Osteocyte (in vitro differentiated cells): ENCODE results near the gene SEMA4C. TPM values are rescaled to one million over a fixed set of nuclear protein-coding genes. Genes with fewer than 3 reads are reported as not detected.

Experiments
- DNase-seq: peaks from one replicate; pipeline ENCODE4 v3.0.0; 2021; ENCODE audit warnings: mixed read lengths; ENCODE audit not compliant: unreplicated experiment; ENCODE audit errors: extremely low spot score
- H3K27ac Mint-ChIP-seq: one replicate; pipeline ENCODE4 v1.8.0; 2021; ENCODE audit warnings: mild to moderate bottlenecking, mixed read lengths; ENCODE audit not compliant: unreplicated experiment
- H3K27me3 Mint-ChIP-seq: one replicate; pipeline ENCODE4 v1.8.0; 2021; ENCODE audit warnings: mixed read lengths; ENCODE audit not compliant: unreplicated experiment
- H3K36me3 Mint-ChIP-seq: one replicate; pipeline ENCODE4 v1.8.0; 2021; ENCODE audit warnings: mixed read lengths; ENCODE audit not compliant: unreplicated experiment
- H3K4me1 Mint-ChIP-seq: one replicate; pipeline ENCODE4 v1.8.0; 2021; ENCODE audit warnings: mixed read lengths; ENCODE audit not compliant: unreplicated experiment
- H3K4me3 Mint-ChIP-seq: one replicate; pipeline ENCODE4 v1.8.0; 2021; ENCODE audit warnings: mild to moderate bottlenecking, moderate library complexity, mixed read lengths; ENCODE audit not compliant: unreplicated experiment
- H3K9me3 Mint-ChIP-seq: one replicate; pipeline ENCODE4 v1.8.0; 2021; ENCODE audit warnings: mixed read lengths; ENCODE audit not compliant: unreplicated experiment
- CTCF ChIP-seq: fragments of 200-600 bp; sonication (generic); IDR thresholded peaks from 2 replicates; pipeline ENCODE4 v1.5.0; 2021; ENCODE audit warnings: antibody characterized with exemption, mild to moderate bottlenecking, moderate library complexity
- total RNA-seq: library from RNA; stranded (reverse); gene quantifications from 2 replicates; pipeline ENCODE4 v1.2.1, GENCODE V29; 2021

Gene SEMA4C
- total RNA-seq, 1 donor from 2014 or later, result 33.8 TPM

GRCh38 chr2:96822786-96823185 lies 47.1 kb downstream of the SEMA4C start:
- Mint-ChIP-seq H3K4me1 (peaks cover 15% of the 10 kb centered on the region), H3K27ac (no peak overlapping the region), H3K9me3 (no peaks in the 10 kb centered on the region), H3K36me3 (peaks cover 18% of the 10 kb centered on the region), H3K4me3 (no peak overlapping the region), H3K27me3 (no peaks in the 10 kb centered on the region)
- no peak for DNase-seq
- TF ChIP-seq CTCF, result no peak

GRCh38 chr2:96821113-96821675 lies 48.7 kb downstream of the SEMA4C start:
- no peak overlapping the region for H3K27ac Mint-ChIP-seq
- H3K27me3 Mint-ChIP-seq, result no peaks in the 10 kb centered on the region
- H3K4me1 Mint-ChIP-seq, result peaks cover 22% of the 10 kb centered on the region
- peaks cover 18% of the 10 kb centered on the region for H3K36me3 Mint-ChIP-seq
- DNase-seq, result no peak
- H3K9me3 Mint-ChIP-seq, result no peaks in the 10 kb centered on the region
- TF ChIP-seq CTCF, result no peak
- H3K4me3 Mint-ChIP-seq, result no peak overlapping the region

- no peak overlapping the region for H3K27ac Mint-ChIP-seq
- H3K27me3 Mint-ChIP-seq, result no peaks in the 10 kb centered on the region
- peaks cover 30% of the 10 kb centered on the region for H3K4me1 Mint-ChIP-seq
- H3K9me3 Mint-ChIP-seq, result no peaks in the 10 kb centered on the region
- no peak for TF ChIP-seq CTCF
- peaks cover 18% of the 10 kb centered on the region for H3K36me3 Mint-ChIP-seq
- DNase-seq, result no peak
- H3K4me3 Mint-ChIP-seq, result no peak overlapping the region
These were observed 49.9 kb downstream of the SEMA4C start for GRCh38 chr2:96819876-96820511.

GRCh38 chr2:96819128-96819875 lies 50.6 kb downstream of the SEMA4C start:
- no peak for DNase-seq
- no peak for TF ChIP-seq CTCF
- peaks cover 18% of the 10 kb centered on the region for H3K36me3 Mint-ChIP-seq
- H3K4me3 Mint-ChIP-seq, result no peak overlapping the region
- no peak overlapping the region for H3K27ac Mint-ChIP-seq
- peaks cover 29% of the 10 kb centered on the region for H3K4me1 Mint-ChIP-seq
- H3K27me3 Mint-ChIP-seq, result no peaks in the 10 kb centered on the region
- H3K9me3 Mint-ChIP-seq, result no peaks in the 10 kb centered on the region

GRCh38 chr2:96817882-96818281 lies 52.0 kb downstream of the SEMA4C start:
- Mint-ChIP-seq H3K27ac (no peak overlapping the region), H3K9me3 (no peaks in the 10 kb centered on the region), H3K36me3 (peaks cover 18% of the 10 kb centered on the region), H3K4me3 (peak overlapping the region; percentile 71), H3K4me1 (peaks cover 29% of the 10 kb centered on the region), H3K27me3 (no peaks in the 10 kb centered on the region)
- no peak for DNase-seq
- no peak for TF ChIP-seq CTCF
